Activated CD8-positive, alpha-beta T cell treated with anti-CD3 and anti-CD28 coated beads for 36 hours (primary cell): ENCODE data around the gene THRSP. TPM values are rescaled to one million over a fixed set of nuclear protein-coding genes. Genes with fewer than 3 reads are reported as not detected.

Experiments used
- ATAC-seq: fragments of 200-7000 bp; cut with Tn5 transposase; one replicate; pipeline ENCODE4 v1.10.0; 2021; ENCODE audit warnings: mild to moderate bottlenecking, moderate library complexity
- CTCF ChIA-PET: fragments of 350-600 bp; sonication (Branson Sonifier 250); formaldehyde crosslinking; loops from one replicate; lab custom pipeline; 2021; ENCODE audit warnings: antibody characterized with exemption; lab: Charles Lee
- POLR2A ChIA-PET: fragments of 350-600 bp; sonication (Branson Sonifier 250); formaldehyde crosslinking; loops from one replicate; lab custom pipeline; 2021; ENCODE audit warnings: antibody characterized with exemption; lab: Charles Lee
- DNase-seq: peaks from one replicate; pipeline ENCODE4 v3.0.0-alpha.2; 2020
- H3K27ac Mint-ChIP-seq: one replicate; pipeline ENCODE4 v1.8.0; 2021; ENCODE audit warnings: mild to moderate bottlenecking, mixed read lengths
- H3K27me3 Mint-ChIP-seq: one replicate; pipeline ENCODE4 v1.8.0; 2021; ENCODE audit warnings: mixed read lengths
- H3K36me3 Mint-ChIP-seq: one replicate; pipeline ENCODE4 v1.8.0; 2021; ENCODE audit warnings: low read depth, mixed read lengths
- H3K4me1 Mint-ChIP-seq: one replicate; pipeline ENCODE4 v1.8.0; 2021; ENCODE audit warnings: low read depth, mixed read lengths
- H3K4me3 Mint-ChIP-seq: one replicate; pipeline ENCODE4 v1.8.0; 2021; ENCODE audit warnings: mild to moderate bottlenecking, moderate library complexity, mixed read lengths
- H3K9me3 Mint-ChIP-seq: one replicate; pipeline ENCODE4 v1.8.0; 2021; ENCODE audit warnings: mixed read lengths
- CTCF ChIP-seq: fragments of 200-600 bp; IDR thresholded peaks from one replicate; pipeline ENCODE4 v1.8.0; 2022; ENCODE audit warnings: antibody characterized with exemption, mild to moderate bottlenecking
- intact Hi-C: fragments of 100-400 bp; cut with micrococcal nuclease; formaldehyde crosslinking; loops from one replicate; pipeline ENCODE4 v1.10.0; 2022
- total RNA-seq, 2 experiments: library from RNA; stranded (reverse); gene quantifications; one replicate each; pipeline ENCODE4 v1.2.3, GENCODE V29; 2021

THRSP gene
- total RNA-seq, 2 experiments from 2014 or later = not detected

- CTCF ChIA-PET = no interaction called here
- intact Hi-C loops = no loop called here
Observed at GRCh38 chr11:78109081-78110015, 45.7 kb downstream of the THRSP start.

GRCh38 chr11:78110351-78110750 lies 46.7 kb downstream of the THRSP start:
- H3K9me3 Mint-ChIP-seq = no peaks in the 10 kb centered on the region
- no peak for TF ChIP-seq CTCF
- DNase-seq = no peak
- POLR2A ChIA-PET = interaction anchor here (1.0 to 1.1 kb wide), 2 partner anchors 31 to 32 kb away, joined by 3 read pairs; partner anchors contain the start of gene NDUFC2
- no peaks in the 10 kb centered on the region for H3K4me1 Mint-ChIP-seq
- intact Hi-C loops = no loop called here
- H3K36me3 Mint-ChIP-seq = peaks cover 38% of the 10 kb centered on the region
- H3K27ac Mint-ChIP-seq = no peak overlapping the region
- ATAC-seq = no peak
- H3K4me3 Mint-ChIP-seq = no peak overlapping the region
- CTCF ChIA-PET = no interaction called here
- no peaks in the 10 kb centered on the region for H3K27me3 Mint-ChIP-seq

More at GRCh38 chr11:78109081-78110015, 45.7 kb downstream of the THRSP start:
- peaks cover 38% of the 10 kb centered on the region for H3K36me3 Mint-ChIP-seq
- H3K4me1 Mint-ChIP-seq = no peaks in the 10 kb centered on the region
- H3K27me3 Mint-ChIP-seq = no peaks in the 10 kb centered on the region
- H3K4me3 Mint-ChIP-seq = no peak overlapping the region
- no peak for TF ChIP-seq CTCF
- ATAC-seq (no peak), DNase-seq (no peak)
- no peak overlapping the region for H3K27ac Mint-ChIP-seq
- POLR2A ChIA-PET = interaction anchor here (0.6 to 1.1 kb wide), 3 partner anchors 31 to 73 kb away, joined by 3 to 4 read pairs (median 3); no protein-coding TSS in a partner anchor
- no peaks in the 10 kb centered on the region for H3K9me3 Mint-ChIP-seq

GRCh38 chr11:78110830-78111229 lies 47.2 kb downstream of the THRSP start:
- Mint-ChIP-seq H3K36me3 (peaks cover 36% of the 10 kb centered on the region), H3K4me3 (no peak overlapping the region), H3K9me3 (no peaks in the 10 kb centered on the region), H3K4me1 (no peaks in the 10 kb centered on the region), H3K27ac (no peak overlapping the region), H3K27me3 (no peaks in the 10 kb centered on the region)
- POLR2A ChIA-PET = interaction anchor here (1.1 kb wide), 1 partner anchor 32 kb away, joined by 3 read pairs; the partner anchor contains the start of gene NDUFC2
- CTCF ChIA-PET = no interaction called here
- no peak for DNase-seq
- no peak for ATAC-seq
- intact Hi-C loops = no loop called here
- TF ChIP-seq CTCF = no peak

- Mint-ChIP-seq H3K4me1 (no peaks in the 10 kb centered on the region), H3K9me3 (no peaks in the 10 kb centered on the region), H3K27ac (no peak overlapping the region), H3K27me3 (no peaks in the 10 kb centered on the region), H3K4me3 (no peak overlapping the region), H3K36me3 (peaks cover 33% of the 10 kb centered on the region)
- CTCF ChIA-PET = no interaction called here
- no peak for TF ChIP-seq CTCF
- intact Hi-C loops = no loop called here
- DNase-seq (no peak), ATAC-seq (no peak)
- POLR2A ChIA-PET = no interaction called here
Observed at GRCh38 chr11:78111298-78111697, 47.6 kb downstream of the THRSP start.
